Upper lobe of left lung (tissue), 6 donors: ENCODE measurements around the gene TMEM203. TPM values are rescaled to one million over a fixed set of nuclear protein-coding genes. Genes with fewer than 3 reads are reported as not detected.
A peak's percentile ranks its signal among the peaks of the same experiment; 100 is the strongest.

Experiments used
- ATAC-seq, 2 donors: fragments of 200-7000 bp; cut with Tn5 transposase; one replicate each; pipeline ENCODE4 v1.9.1; 2022; ENCODE audit warnings: mild to moderate bottlenecking in 2 of 2, moderate library complexity in 2 of 2; ENCODE audit not compliant: low FRiP score in 2 of 2
- DNase-seq, 2 donors: peaks; one replicate each; pipeline ENCODE4 v3.0.0-alpha.2; 2019 to 2020
- H3K27ac ChIP-seq, 4 donors: fragments of 200-600 bp; sonication (generic); one replicate each; pipeline ENCODE4 v1.5.1; 2016 to 2019
- H3K27me3 ChIP-seq, 4 donors: fragments of 200-600 bp; sonication (generic); one replicate each; pipeline ENCODE4 v1.5.1; 2017 to 2019
- H3K36me3 ChIP-seq, 4 donors: fragments of 200-600 bp; sonication (generic); one replicate each; pipeline ENCODE4 v1.5.1; 2016 to 2019
- H3K4me1 ChIP-seq, 4 donors: fragments of 200-600 bp; sonication (generic); one replicate each; pipeline ENCODE4 v1.5.1; 2018 to 2019
- H3K4me3 ChIP-seq, 4 donors: fragments of 200-600 bp; sonication (generic); one replicate each; pipeline ENCODE4 v1.5.1; 2017 to 2019; ENCODE audit warnings: mild to moderate bottlenecking in 2 of 4, moderate library complexity in 1 of 4
- H3K9me3 ChIP-seq, 4 donors: fragments of 200-600 bp; sonication (generic); one replicate each; pipeline ENCODE4 v1.5.1; 2018 to 2019
- EP300 ChIP-seq, 4 donors: sonication (generic); formaldehyde crosslinking; IDR thresholded peaks; one replicate each; pipeline ENCODE4 v1.5.1; 2017; ENCODE audit warnings: antibody characterized with exemption in 4 of 4, control low read depth in 2 of 4
- POLR2A ChIP-seq, 4 donors: fragments of 450-650 bp; IDR thresholded peaks; one replicate each; pipeline ENCODE4 v1.5.1; 2016 to 2017; ENCODE audit warnings: antibody characterized with exemption in 4 of 4, mild to moderate bottlenecking in 2 of 4
- POLR2AphosphoS5 ChIP-seq, 2 donors: sonication (generic); formaldehyde crosslinking; IDR thresholded peaks; one replicate each; pipeline ENCODE4 v1.5.1; 2017; ENCODE audit warnings: antibody characterized with exemption in 2 of 2
- WGBS, 2 donors: methylation state at CpG; one replicate each; pipeline ENCODE4 v1.1.5; 2017 to 2018; 5-methylcytosine and 5-hydroxymethylcytosine counted together
- total RNA-seq, 6 donors: library from RNA; depleted of rRNA in 4 of 6; stranded (reverse); fragments of >200 nt in 4 of 6; gene quantifications; one replicate each; pipeline versions ENCODE4 v1.1.0 to v1.2.1, GENCODE V29; 2016 to 2021
- TF ChIP-seq, protein P1 (sequence below), 6 experiments: fragments of 450-650 bp in 4 of 6; fragments of 200-600 bp in 2 of 6; sonication (generic) in 2 of 6; IDR thresholded peaks; one replicate each; pipeline ENCODE4 v1.5.1; 2016 to 2019; ENCODE audit warnings: antibody characterized with exemption in 6 of 6
- donor health status: DM: no; HTN: no; CAD: no; lungs with moderate emphysema.
- donor health status: DM: no; HTN: yes; CAD: no; lungs with severe emphysema.

TMEM203 gene
- total RNA-seq, 6 donors from 2014 or later, result 17.8 to 35.5 (median 31.1) TPM

DNA sequence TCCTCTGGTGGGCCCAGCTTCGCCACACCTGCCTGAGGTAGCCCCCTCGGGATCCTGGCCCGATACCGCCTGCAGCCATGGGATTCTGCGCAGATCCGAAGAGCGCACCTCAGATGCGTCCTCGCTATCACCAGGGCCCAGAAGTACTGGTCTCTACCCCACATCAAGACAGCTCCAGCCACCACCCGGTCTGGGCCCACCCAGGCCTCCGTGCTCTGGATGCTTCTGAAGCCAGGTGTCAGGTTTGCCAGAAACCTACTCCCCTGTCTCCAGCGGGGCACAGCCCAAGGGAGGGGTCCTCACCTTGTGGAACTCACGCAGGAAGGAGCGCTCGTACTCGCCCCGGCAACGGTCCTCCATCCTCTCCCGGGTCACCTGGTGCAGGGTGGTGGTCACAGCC is 19.5 kb downstream of the TMEM203 start:
- Histone ChIP-seq H3K36me3 (peaks cover 20 to 77% (median 66%) of the 10 kb centered on the region in 4 donors), H3K4me1 (peaks cover 35 to 51% (median 37%) of the 10 kb centered on the region in 4 donors), H3K27me3 (no peaks in the 10 kb centered on the region), H3K9me3 (no peaks in the 10 kb centered on the region), H3K4me3 (peak overlapping the region in 1 of 4 donors; percentile 84), H3K27ac (no peak overlapping the region)
- DNase-seq (peak in 1 of 2 donors; percentile 71), ATAC-seq (no peak)
- WGBS, 2 donors, result 97% methylated on average over 19 of the region's 19 CpGs; no CpG with 5 or more reads in 1 of the 2 donors
- TF ChIP-seq, protein P1, sequence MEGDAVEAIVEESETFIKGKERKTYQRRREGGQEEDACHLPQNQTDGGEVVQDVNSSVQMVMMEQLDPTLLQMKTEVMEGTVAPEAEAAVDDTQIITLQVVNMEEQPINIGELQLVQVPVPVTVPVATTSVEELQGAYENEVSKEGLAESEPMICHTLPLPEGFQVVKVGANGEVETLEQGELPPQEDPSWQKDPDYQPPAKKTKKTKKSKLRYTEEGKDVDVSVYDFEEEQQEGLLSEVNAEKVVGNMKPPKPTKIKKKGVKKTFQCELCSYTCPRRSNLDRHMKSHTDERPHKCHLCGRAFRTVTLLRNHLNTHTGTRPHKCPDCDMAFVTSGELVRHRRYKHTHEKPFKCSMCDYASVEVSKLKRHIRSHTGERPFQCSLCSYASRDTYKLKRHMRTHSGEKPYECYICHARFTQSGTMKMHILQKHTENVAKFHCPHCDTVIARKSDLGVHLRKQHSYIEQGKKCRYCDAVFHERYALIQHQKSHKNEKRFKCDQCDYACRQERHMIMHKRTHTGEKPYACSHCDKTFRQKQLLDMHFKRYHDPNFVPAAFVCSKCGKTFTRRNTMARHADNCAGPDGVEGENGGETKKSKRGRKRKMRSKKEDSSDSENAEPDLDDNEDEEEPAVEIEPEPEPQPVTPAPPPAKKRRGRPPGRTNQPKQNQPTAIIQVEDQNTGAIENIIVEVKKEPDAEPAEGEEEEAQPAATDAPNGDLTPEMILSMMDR (IDR thresholded peaks at IDR 0.05), result no peak
- TF ChIP-seq POLR2AphosphoS5 (IDR thresholded peaks at IDR 0.05), result no peak
- TF ChIP-seq POLR2A (IDR thresholded peaks at IDR 0.05), result no peak
- no peak for TF ChIP-seq EP300 (IDR thresholded peaks at IDR 0.05)

DNA sequence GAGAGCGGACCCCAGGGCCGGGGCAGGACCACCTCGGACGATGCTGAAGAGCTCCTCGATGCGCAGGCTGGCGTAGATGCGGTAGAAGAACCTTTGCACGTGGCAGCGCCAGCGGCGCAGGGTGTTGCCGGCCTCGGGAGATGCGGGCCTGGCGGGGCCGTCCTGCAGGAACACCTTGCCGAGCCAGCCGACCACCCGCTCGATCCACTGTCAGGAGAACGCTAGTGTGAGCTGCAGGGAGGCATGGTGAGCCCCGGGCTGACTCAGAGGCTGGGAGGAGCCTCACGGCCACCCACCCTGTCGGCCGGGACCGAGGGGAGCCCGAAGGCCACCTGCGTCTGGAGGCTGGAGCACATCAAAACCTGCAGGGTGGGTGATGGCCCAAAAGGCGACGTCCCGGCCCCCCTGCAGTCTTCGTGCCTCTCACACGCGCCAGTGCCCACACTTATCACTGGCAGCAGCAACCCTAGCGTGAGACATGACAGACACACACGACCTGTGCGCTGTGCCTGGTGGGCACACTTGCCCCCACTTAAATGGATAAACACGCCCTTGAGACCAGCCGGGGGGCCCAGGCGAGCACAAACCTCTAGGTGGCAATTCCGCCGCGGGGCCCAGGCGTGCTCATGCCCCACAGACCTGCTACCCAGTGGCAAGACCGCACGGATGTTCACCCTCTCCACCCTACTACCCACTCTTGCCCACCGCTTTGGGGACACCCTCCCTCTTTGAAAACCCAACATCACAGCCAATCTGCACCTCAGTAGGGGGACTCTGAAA is 20.4 kb downstream of the TMEM203 start:
- no peak overlapping the region for H3K4me3 ChIP-seq
- peak in 1 of 2 donors; percentile 82 for DNase-seq
- WGBS, 2 donors, result 96 to 97% methylated on average over 39 to 42 of the region's 48 CpGs
- H3K4me1 ChIP-seq, result peaks cover 28 to 43% (median 29%) of the 10 kb centered on the region in 4 donors
- no peaks in the 10 kb centered on the region for H3K9me3 ChIP-seq
- no peaks in the 10 kb centered on the region for H3K27me3 ChIP-seq
- ATAC-seq, result no peak
- TF ChIP-seq, protein P1 (IDR thresholded peaks at IDR 0.05), result no peak
- TF ChIP-seq EP300 (IDR thresholded peaks at IDR 0.05), result no peak
- no peak overlapping the region for H3K27ac ChIP-seq
- peaks cover 28 to 77% (median 68%) of the 10 kb centered on the region in 4 donors for H3K36me3 ChIP-seq

DNA sequence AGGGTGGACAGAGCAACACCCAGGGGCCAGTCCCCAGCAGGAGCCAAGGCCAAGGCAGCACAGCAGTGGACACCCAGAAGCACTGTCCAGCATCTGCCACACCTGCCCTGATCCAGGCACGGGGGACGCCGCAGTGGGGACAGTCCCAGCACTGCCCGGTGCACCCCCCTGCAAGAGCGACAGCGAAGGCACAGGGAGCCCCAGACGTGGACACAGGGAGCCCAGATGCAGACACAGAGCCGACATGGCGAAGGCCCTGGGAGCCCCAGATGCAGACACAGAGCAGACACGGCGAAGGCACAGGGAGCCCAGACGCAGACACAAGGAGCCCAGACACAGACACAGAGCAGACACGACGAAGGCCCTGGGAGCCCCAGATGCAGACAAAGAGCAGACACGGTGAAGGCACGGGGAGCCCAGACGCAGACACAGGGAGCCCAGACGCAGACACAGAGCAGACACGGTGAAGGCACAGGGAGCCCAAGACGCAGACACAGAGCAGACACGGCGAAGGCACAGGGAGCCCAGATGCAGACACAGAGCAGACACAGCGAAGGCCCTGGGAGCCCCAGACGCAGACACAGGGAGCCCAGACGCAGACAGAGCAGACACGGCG is 21.4 kb downstream of the TMEM203 start:
- TF ChIP-seq EP300 (IDR thresholded peaks at IDR 0.05), result no peak
- no peak for TF ChIP-seq POLR2AphosphoS5 (IDR thresholded peaks at IDR 0.05)
- TF ChIP-seq, protein P1 (IDR thresholded peaks at IDR 0.05), result no peak
- no peak for TF ChIP-seq POLR2A (IDR thresholded peaks at IDR 0.05)
- peaks cover 19 to 33% (median 20%) of the 10 kb centered on the region in 4 donors for H3K4me1 ChIP-seq
- no peak overlapping the region for H3K27ac ChIP-seq
- no peak for ATAC-seq
- DNase-seq, result peak in 1 of 2 donors; percentile 66
- no peaks in the 10 kb centered on the region for H3K9me3 ChIP-seq
- H3K36me3 ChIP-seq, result peaks cover 31 to 83% (median 72%) of the 10 kb centered on the region in 4 donors
- no peaks in the 10 kb centered on the region for H3K27me3 ChIP-seq
- 93 to 94% methylated on average over 22 to 27 of the region's 27 CpGs for WGBS, 2 donors
- no peak overlapping the region for H3K4me3 ChIP-seq

DNA sequence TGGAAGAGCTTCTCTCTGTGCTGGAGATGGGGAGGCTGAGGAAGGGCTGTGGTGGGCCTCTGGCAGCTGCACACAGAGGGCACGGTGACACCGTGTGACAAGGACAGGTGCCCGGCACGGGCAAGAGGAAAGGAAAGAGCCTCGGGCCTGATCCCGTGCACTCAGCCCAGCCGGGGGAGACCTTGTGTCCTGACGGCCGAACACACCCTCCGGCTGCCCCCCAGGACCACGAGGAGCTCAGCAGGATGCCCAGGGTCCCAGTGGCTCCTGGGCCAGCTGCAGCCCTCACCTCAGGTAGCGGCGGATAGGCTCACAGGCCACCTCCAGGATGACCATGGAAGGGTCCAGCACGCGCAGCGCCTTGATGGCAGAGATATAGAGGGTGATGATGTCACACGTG is 22.6 kb downstream of the TMEM203 start:
- TF ChIP-seq, protein P1 (IDR thresholded peaks at IDR 0.05), result no peak
- TF ChIP-seq POLR2A (IDR thresholded peaks at IDR 0.05), result no peak
- TF ChIP-seq POLR2AphosphoS5 (IDR thresholded peaks at IDR 0.05), result no peak
- no peak for TF ChIP-seq EP300 (IDR thresholded peaks at IDR 0.05)
- DNase-seq, result peak in 1 of 2 donors; percentile 63
- H3K4me3 ChIP-seq, result no peak overlapping the region
- no peak overlapping the region for H3K27ac ChIP-seq
- H3K27me3 ChIP-seq, result no peaks in the 10 kb centered on the region
- no peak for ATAC-seq
- H3K4me1 ChIP-seq, result peaks cover 17 to 28% (median 19%) of the 10 kb centered on the region in 4 donors
- WGBS, 2 donors, result 82 to 95% methylated on average over 5 to 16 of the region's 17 CpGs
- H3K36me3 ChIP-seq, result peaks cover 31 to 96% (median 82%) of the 10 kb centered on the region in 4 donors
- H3K9me3 ChIP-seq, result no peaks in the 10 kb centered on the region
